AML-193 (cell line): ENCODE results near the gene GPR149.
"Not testable (repeated sequence)": the region's sequence is repeated elsewhere in the genome, so short reads cannot be mapped to it uniquely, and the experiment has no call there.

Source experiments
- DNase-seq, 2 experiments: peaks; one replicate each; lab custom pipeline; 2025; lab: John Stamatoyannopoulos, UW

GPR149 gene, protein sequence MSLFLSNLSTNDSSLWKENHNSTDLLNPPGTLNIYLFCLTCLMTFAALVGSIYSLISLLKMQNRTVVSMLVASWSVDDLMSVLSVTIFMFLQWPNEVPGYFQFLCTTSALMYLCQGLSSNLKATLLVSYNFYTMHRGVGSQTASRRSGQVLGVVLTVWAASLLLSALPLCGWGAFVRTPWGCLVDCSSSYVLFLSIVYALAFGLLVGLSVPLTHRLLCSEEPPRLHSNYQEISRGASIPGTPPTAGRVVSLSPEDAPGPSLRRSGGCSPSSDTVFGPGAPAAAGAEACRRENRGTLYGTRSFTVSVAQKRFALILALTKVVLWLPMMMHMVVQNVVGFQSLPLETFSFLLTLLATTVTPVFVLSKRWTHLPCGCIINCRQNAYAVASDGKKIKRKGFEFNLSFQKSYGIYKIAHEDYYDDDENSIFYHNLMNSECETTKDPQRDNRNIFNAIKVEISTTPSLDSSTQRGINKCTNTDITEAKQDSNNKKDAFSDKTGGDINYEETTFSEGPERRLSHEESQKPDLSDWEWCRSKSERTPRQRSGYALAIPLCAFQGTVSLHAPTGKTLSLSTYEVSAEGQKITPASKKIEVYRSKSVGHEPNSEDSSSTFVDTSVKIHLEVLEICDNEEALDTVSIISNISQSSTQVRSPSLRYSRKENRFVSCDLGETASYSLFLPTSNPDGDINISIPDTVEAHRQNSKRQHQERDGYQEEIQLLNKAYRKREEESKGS

DNA sequence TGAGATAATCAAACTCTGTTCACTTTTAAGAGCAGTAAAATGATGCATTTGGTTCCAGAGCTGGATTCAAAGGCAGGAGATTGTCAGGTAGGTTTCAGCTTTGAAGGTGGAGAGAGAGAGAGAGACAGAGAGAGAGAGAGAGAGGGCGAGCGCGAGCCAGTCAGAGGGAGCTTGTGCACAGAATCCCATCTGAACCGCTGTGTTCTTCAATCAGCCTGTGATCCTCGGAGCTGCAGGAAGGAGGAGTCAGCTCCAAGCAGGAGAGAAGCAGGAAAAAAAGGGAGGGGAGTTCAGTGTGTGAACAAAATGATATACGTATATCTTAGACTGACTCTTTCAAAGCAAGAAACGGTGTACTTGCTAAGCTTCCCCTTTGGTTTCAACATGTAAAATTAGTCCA lies at the start of gene GPR149:
Gene GPR149 (minus strand): TSS at position 177 of the 400 bp plus-strand sequence. CDS start 575 bp downstream, outside the sequence.
- DNase-seq: no peak

DNA sequence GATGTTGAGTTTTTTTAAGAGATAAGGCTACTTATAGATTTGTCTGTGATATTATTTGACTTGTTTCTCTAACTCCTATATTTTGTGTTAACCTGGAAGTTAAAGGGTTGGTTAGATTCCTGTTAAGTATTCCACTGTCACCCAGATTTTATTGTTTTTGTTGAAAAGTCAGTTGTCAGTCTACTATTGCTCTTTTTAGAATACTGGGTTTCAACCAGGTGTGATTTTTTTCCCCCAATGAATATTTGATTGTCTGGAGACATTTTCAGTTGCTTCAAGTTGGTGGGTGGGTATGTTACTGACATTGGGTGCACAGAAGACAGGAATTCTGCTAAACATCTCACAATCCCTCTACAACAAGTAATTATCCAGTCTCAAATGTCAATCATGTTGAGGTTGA lies 43.8 kb upstream of the GPR149 start:
- no peak for DNase-seq

DNA sequence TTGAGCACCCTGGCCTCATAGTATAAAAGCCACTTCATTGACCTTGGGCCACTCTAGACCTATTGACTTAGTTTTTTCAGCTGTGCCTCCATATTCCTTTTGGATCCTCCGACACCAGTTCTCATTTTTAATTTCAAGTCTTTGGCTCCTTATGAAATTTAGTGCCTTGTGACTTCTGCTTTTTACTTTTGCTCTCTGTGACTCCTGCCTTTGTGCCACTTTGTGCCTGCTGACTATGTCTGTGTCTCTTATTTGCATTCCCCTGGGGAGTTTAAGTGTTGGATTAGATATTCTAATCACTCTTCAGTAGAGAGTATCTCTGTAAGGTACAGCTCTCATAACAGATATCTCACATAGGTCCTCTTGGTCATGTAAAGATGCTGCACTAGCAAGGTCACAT lies 39.6 kb upstream of the GPR149 start:
- peak; percentile 5 to 8 for DNase-seq

DNA sequence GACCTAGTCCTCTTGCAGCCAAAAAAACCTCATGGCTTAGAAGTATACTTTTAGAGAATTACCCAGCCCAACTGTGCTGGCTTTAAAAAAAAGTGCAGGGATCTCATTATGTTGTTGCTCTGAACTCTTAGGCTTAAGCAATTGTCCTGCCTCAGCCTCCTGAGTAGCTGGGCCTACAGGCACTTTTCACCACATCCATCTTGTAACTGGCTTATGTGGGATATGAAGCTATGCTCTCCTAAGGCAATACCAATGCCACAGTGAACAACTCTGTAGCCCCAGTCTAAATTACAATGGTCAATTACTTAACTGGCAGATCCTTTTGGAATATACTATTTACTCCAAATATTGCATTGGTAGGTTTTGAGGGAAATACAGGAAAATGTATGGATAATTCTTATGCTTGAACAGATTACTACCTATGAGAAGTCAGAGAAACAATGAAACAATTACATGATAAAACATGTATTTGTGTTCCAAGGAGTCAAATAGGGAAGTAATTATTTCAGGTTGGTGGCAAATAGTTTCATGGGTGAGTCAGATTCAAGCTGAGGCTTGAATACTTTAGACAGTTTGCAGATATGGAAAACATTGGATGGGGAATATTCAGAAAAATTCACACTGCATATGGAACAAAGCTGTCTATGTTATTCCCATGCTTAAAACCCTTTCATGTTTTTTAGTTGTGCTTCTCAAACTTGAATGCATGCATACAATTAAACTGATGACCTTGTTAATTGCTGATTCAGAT lies 34.6 kb upstream of the GPR149 start:
- no peak for DNase-seq

DNA sequence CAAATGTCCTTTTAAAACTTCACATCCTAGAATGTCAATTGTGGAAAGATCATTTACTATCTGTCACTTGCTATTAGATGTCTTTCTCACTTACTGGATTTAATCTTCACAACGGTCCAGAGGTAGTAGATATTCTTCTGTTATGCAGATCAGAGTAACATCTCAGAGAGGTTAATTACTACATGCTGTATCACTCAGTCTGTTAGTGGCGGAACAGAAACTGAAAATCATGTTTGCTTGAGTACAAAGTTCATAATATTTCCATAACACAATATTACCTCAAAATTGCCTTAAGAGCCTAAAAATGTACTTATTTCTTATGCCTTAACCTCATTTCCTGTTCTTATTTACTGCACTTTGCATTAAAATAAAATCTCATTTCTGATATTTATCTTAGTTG lies 28.6 kb upstream of the GPR149 start:
- no peak for DNase-seq

DNA sequence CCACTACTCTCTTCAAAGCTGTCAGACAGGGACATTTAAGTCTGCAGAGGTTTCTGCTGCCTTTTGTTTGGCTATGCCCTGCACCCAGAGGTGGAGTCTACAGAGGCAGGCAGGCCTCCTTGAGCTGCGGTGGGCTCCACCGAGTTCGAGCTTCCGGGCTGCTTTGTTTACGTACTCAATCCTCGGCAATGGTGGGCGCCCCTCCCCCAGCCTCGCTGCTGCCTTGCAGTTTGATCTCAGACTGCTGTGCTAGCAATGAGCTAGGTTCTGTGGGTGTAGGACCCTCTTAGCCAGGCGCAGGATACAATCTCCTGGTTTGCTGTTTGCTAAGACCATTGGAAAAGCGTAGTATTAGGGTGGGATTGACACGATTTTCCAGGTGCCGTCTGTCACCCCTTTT lies 9.1 kb upstream of the GPR149 start:
- not testable (repeated sequence) for DNase-seq

DNA sequence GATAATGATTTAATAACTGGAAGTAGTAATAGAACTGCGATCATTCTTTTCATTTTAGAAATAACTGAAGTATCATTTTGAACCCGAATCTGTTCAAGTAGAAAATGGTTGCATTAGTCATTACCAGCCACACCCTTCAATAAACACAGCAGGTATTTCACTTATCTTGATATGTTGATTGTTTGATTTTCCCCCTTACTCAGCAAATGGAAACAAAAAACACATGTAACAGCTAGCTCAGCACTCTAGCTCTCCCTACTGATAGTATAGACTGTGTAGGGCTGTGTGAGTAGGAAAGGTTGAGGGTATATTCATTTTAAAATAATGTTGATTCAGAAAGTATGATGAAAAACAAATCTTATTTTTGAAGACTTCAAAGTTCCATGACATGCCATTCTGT lies 1.1 kb upstream of the GPR149 start:
- no peak for DNase-seq

DNA sequence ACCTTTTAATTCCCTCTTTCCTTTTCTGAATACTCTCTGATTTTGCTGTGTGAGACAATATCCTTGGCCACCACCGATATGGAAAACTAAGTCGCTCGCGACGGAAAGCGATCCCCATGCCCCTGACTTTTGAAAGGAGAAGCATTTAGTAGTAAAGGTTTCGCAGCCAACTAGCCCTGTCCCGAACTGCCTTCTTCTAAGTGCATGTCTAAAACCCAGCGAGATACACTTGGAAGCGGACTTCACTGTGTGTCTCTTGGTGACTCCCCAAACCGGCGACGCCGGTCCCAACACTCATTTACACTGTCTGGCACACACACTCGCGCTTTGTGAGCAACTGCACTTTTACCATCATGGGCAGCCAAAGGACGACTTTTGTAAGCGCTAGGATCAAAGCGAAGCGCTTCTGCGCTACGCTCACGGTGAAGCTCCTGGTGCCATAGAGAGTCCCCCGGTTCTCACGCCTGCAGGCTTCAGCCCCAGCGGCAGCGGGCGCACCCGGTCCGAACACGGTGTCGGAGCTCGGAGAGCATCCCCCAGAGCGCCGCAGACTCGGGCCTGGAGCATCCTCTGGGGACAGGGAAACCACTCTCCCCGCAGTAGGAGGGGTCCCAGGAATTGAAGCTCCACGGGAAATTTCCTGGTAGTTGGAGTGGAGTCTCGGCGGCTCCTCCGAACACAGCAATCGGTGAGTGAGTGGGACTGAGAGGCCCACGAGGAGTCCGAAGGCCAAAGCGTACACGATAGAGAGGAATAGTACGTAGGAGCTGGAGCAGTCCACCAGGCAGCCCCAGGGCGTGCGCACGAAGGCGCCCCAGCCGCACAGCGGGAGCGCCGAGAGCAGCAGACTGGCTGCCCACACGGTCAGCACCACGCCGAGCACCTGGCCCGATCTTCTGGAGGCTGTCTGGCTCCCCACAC lies 1.4 kb downstream of the GPR149 start:
- no peak for DNase-seq

DNA sequence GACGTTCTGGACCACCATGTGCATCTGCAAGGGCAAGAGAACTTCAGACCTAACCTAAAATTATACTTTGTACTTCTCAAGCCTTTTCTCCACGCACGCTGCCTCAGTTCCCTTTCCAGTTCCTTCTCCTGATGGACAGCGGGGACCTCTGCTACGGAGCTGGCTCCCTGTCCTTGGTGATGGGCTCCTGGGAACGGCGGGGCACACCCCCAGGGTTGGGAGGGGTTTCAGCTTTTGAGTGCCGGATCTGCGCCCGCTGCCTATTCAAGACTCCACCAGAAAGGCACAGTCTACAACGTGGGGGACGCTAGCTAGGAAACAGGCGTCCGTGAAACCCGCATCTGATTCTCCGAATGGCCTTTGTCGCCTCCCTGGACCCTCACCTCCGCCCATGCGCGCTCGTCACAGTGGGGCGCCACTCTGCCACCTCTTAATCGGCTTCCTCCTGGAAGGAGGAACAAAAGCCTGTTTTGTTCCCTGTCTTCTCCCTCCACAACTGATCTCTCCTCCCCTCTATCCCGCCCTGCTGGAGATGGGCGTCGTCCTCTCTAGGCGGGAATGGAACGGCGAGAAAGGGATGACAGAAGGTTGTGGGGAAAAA lies 2.2 kb downstream of the GPR149 start:
- DNase-seq: no peak

DNA sequence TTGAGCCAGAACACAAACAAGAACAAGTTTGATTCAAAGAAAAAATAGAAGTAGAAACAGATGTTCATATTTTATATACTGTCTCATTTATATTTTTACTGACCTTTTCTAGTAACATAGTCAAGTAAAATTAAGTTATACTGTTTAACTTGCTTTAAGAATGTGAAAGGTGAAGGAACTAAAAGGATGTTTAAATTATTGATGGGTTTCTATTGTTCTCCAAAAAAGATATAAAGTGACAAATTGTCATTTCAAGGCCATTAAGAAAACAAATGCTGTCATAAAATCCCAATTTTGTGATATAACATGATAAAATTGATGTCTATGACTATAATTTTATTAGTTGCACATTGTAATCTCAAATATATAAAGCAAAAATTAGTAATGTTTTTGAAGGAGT lies 7.3 kb downstream of the GPR149 start:
- no peak for DNase-seq

DNA sequence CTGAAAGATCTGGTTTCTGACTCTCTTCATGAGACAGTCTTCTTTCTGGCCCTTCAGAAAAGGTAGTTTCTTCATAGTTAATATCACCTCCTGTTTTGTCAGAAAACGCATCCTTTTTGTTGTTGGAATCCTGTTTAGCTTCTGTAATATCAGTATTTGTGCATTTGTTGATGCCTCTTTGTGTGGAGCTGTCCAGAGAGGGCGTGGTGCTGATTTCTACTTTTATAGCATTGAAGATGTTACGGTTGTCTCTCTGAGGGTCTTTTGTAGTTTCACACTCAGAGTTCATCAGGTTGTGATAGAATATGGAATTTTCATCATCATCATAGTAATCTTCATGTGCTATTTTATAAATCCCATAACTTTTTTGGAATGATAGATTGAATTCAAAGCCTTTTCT lies 8.9 kb downstream of the GPR149 start:
- DNase-seq: peak; percentile 1 to 3

DNA sequence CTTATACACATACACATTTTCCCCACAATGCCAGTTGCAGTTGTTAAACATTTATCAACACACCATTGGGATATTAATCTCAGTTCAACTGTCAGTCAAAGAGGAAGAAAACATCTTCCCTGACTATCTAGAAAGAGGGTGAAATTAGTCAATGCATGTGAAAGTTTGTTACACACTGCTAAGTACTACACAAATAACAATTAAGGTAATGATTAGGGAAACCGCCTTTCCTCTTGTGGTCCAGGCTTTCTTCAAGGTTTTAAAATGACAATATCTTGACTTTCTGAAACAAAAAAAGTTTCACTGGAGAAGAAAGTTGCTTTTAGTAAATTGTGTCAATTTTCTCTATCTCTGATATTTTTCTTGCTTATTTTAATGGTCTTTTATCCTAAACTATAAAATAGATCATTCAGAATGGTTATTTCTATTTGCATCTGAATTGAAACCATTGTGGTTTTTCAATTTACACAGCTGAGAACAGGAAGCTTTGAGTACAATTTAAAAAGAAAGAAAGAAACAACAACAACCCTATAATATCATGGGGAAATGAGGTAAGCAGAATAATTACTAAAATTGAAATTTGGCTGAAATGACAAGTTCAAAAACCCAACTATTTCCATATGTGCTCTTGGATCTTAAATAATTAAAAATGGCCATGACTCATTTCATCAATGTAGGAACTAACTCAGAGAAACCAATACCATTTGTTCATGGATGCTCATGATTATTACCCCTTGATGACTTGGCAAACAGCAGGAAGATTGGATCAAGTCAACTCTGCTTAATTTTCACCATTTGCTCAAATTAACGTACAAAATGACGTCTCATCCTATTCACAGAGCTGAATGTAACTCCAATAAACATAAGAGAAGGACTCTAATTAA lies 31.7 kb downstream of the GPR149 start:
- no peak for DNase-seq

DNA sequence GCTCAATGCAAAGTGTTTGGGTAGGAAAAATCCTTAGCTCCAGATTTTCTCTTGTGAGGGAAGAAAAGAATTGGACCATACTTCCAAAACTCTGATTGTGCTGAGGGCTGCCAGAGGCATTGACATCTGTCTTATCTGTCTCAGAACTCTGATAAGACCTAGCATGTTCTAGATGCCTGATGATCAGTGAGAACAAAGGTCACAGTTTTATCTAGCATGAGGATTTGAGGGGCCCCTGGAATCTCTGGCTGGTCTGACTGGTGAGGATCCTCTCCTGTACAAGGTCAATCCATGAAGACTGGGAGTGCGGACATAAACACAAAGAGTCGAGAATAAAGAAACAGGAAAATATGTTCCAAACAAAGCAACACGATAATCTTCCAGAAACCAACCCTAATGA lies 40.1 kb downstream of the GPR149 start:
- DNase-seq: no peak

DNA sequence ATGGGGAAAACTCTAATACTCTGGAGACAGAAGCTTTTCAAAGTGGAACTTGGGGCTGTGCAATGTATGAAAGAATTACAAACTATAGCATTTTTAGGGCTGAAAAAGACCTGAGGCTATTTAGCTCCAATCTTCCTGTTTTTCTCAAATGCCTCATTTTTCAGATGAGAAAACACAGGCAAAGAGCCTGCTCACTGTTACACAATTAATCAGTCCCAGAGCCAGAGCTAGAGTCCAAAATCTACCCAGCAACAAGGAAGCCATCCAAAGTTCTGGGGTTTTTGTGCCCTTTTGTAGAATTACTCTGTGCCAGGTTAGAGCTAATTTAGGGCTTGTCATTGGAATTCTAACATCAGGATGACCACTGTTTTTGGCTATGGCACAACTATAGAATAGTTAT lies 45.5 kb downstream of the GPR149 start:
- no peak for DNase-seq

DNA sequence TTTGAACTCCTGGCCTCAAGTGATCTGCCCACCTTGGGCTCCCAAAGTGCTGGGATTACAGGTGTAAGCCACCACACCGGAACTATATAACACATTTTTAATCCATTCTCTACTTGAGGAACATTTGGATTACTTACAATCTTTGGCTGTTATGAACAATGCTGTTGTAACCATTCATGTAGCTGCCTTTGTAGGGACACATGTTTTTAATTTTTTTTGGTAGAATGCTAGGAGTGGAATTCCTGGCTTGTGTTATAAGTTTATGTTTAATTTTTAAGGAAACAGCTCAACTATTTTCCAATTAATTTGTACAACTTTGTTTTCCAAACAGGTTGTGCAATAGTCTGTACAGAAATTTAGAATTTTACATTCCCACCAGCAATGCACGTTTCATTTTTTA lies 51.7 kb downstream of the GPR149 start:
- DNase-seq: no peak

DNA sequence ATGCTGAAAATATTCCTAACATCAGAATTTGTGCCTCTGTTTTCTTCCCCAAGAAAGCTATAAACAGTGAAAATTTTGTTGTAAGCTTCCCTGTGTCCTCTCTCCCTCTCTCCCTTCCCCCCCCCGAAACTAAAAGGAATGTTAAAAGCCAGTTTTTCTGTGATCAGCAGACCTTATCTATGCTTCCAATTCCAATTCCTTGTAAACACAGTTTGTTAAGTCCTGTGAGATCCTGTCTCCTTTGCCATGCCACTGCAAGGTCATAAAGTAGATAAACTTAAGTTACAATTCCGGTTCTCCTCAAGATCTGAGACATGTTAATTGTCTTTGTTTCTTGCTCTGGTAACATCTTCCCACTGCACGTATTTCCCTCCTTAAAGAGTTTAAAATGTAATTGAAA lies 62.8 kb downstream of the GPR149 start:
- DNase-seq: no peak

DNA sequence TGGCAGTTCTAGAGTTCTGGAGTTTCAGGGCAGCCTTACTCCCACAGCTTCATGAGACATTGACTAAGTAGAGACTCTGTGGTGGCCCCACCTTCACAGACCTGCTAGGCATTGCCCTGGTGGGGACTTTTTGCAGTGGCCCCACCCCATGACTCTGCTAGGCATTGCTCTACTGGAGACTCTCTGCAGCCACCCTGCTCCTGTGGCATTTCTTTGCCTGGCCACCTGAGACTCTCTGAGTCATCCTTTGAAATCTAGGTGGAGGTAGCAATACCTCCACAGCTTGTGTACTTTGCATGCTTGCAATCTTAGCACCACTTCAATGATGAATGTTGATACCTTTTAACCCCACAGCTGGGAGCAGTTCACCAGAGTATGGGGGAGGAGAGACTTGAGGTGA lies 65.1 kb downstream of the GPR149 start:
- DNase-seq: no peak

DNA sequence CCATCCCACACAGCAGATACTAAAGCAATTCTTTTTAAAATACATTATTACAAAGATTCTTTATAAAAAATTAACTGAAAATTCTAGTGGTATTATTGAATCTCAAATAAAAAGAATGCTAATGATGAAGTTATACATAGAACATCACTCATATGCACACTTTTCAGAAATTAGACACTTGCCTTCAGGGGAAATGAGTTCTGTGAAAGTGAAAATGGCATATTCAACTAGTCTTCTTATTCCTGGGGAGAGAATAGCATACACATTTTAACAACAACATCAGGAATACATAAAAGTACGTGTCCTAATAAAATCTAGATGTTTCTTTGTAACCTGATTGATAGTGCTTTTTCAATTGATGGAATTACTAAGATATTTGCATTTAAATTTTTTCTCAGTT lies 68.9 kb downstream of the GPR149 start:
- DNase-seq: no peak

DNA sequence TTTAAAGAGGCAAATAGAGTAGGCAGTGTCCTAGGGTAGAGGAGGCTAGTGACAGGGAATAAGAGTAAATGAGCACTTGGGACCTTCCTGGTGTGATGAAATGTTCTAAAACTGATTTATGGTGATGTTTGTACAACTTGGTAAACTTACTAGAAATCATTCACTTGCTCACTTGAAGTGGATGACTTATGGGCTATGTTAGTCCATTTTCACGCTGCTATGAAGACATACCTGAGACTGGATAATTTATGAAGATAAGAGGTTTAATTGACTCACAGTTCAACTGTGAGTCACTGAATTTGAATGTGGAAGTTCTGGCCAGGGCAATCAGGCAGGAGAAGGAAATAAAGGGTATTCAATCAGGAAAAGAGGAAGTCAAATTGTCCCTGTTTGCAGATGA lies 74.0 kb downstream of the GPR149 start:
- no peak for DNase-seq

DNA sequence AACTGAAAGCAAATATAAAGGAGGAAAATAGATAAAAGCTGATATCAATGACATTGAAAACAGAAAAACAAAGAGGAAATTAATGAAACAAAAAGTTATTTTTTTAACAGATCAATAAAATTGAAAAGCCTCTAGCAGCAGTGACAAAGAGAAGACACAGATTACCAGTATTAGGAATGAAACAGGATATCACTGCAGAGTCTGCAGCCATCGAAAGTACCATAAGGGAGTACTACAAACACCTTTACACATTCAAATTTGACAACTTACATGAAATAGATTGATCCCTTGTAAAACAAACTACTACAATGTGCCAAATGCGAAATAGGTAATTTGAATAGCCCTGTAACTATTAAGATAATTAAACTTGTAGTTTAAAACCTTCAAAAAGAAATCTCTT lies 80.8 kb downstream of the GPR149 start:
- no peak for DNase-seq
